Hippocampal formation (tissue), 2 donors: Measurements from ENCODE around the gene MAP1LC3A.

Experiments
- DNase-seq, 2 donors: peaks; one replicate each; lab custom pipeline; 2025; lab: John Stamatoyannopoulos, UW

The MAP1LC3A gene

DNA sequence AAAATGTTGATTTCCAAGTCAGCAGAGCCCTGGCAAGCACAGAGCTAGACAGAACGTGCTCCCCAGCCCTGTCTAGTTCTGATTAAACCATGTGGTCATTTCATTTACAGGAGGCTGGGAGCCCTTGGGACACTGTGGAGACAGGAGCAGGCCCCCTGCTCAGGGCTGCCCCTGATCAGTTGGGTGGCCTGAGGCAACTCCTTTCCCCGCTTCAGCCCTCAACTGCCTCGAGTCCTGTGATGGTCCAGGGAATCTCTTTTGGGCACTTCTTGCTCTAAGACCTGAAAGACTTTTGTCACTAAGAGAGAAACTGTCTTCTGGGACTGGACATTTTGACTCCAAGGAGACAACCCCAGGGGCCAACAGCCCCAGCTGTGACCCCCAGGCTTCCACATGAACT is 28.8 kb upstream of the MAP1LC3A start:
- no peak for DNase-seq

DNA sequence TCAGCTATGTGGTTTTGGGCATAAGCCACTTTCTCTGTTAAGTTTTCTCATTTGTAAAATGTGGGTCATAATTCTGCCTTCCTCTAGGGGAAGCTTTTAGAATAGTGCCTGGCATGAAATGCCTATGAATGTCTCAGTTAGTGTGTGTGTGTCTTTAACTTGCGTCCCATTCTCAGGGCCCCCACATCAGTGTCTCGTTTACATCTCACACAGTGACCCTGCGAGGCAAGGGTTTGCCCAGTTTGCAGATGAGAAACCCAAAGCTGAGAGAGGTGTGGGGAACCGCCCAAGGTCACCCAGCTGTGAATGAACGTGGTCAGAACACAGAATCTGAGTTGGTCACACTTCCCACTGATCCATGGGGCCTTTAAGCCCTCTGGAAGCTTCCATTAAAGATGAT is 28.2 kb upstream of the MAP1LC3A start:
- no peak for DNase-seq

DNA sequence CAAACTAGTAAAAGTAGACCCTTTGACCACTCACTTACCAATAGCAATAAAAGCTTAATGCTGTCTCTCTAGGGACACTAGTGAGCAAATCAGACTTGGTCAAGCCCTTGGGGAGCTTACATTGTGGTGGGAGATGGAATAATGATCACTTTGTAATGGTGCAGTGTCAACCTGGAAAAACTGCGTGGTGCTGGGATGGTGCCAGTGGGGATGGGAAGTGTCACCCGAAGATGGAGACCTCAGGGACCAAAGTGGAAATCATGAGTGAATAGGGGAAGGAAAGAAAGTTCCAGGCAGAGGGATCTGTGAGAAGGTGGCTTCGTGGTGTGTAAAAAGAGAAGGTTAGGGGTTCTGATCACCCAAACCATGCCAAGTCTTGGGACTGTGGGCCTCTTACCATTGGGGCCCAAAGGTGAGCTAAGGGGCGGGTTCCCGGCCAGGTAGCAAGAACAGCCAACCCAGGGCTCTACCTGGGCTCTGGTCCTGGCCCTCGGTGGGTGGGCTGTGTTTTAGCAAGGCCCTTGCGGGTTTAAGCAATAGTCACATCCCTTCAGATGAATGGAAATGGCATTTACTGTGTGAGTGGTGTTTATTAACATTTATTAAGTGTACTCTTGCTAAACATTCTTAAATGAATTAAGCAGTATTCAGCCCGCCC is 26.8 kb upstream of the MAP1LC3A start:
- no peak for DNase-seq

DNA sequence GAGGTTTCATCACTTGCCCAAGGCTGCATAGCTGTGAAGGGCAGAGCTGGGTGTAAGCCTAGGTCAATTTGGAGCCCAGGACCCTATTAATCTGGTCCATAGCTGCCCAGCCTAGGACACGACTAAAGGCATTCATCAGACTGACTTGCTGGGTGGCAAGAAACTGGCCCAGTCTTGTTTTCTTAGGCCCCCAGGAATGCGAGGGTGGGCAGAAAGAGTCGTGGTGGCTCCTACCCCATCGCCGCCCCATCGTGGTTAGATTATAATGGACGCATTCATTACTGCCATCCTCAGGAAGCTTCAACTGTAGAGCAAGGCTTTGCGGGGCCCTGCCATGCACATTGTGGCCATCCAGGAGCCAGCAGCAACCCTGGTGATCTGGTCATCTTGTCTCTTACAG is 26.2 kb upstream of the MAP1LC3A start:
- DNase-seq = no peak

- no peak for DNase-seq
Measured at GRCh38 chr20:34532756-34533155, 25.8 kb upstream of the MAP1LC3A start.

- DNase-seq = no peak
Measured at GRCh38 chr20:34534391-34535165, 23.9 kb upstream of the MAP1LC3A start.

DNA sequence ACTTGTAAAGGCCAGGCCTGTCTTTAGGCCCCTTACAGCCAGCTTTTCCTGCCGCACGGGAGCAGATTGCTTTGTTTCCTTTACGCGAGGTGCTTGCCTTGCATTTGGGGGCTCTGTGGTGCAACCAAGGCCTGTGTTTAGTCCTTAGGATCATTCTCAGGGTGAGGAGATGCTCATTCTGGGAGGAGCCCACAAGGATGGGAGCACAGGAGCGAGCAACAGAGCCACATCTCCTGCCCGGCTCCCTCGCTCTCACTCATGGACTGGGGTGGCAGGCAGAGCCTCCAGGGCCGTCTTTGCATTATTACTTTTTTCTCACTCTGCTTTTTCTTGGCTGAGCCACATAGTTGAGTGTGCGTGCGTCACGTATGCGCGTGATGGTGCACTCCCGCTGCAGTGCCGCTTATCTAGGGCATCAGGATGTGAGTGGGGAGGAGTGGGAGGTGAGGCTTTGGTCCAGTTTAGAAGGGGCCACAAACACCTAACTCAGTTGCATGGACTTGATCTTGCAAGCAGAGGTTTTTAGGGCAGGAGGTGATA is 23.1 kb upstream of the MAP1LC3A start:
- no peak for DNase-seq

GRCh38 chr20:34535857-34536256 is 22.7 kb upstream of the MAP1LC3A start:
- no peak for DNase-seq

- peak in 1 of 2 donors; percentile 30 for DNase-seq
Measured at GRCh38 chr20:34536798-34537394, 21.6 kb upstream of the MAP1LC3A start.

- DNase-seq = no peak
Measured at GRCh38 chr20:34537651-34538050, 20.9 kb upstream of the MAP1LC3A start.

DNA sequence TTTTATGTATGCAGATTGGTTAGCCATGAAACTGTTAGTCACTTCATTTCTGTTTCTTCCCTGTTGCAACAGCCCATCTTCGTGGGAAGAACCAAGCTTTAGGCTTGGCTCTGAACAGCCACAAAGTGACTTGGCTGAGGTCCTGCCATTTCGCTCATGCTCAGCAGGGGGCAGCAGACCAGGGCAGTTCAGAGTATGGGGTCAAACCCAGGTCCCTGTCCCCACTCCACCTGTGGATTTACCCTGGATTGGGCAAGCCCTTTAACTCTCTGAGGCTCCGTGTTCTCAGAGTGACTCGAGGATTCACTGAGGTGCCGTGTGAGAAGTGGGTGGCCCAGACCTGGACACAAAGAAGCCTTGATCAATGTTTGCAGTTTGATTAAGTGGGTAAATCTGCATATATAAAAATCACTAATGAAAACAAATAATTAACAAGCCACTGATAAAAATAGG is 19.8 kb upstream of the MAP1LC3A start:
- peak in 1 of 2 donors; percentile 45 for DNase-seq

- no peak for DNase-seq
Measured at GRCh38 chr20:34539756-34540155, 18.8 kb upstream of the MAP1LC3A start.

GRCh38 chr20:34540596-34541263 is 17.8 kb upstream of the MAP1LC3A start:
- DNase-seq = no peak

GRCh38 chr20:34541264-34541901 is 17.1 kb upstream of the MAP1LC3A start:
- DNase-seq = no peak

GRCh38 chr20:34541917-34542316 is 16.6 kb upstream of the MAP1LC3A start:
- no peak for DNase-seq

GRCh38 chr20:34542439-34542838 is 16.1 kb upstream of the MAP1LC3A start:
- no peak for DNase-seq

- no peak for DNase-seq
Measured at GRCh38 chr20:34543463-34544056, 15.0 kb upstream of the MAP1LC3A start.

DNA sequence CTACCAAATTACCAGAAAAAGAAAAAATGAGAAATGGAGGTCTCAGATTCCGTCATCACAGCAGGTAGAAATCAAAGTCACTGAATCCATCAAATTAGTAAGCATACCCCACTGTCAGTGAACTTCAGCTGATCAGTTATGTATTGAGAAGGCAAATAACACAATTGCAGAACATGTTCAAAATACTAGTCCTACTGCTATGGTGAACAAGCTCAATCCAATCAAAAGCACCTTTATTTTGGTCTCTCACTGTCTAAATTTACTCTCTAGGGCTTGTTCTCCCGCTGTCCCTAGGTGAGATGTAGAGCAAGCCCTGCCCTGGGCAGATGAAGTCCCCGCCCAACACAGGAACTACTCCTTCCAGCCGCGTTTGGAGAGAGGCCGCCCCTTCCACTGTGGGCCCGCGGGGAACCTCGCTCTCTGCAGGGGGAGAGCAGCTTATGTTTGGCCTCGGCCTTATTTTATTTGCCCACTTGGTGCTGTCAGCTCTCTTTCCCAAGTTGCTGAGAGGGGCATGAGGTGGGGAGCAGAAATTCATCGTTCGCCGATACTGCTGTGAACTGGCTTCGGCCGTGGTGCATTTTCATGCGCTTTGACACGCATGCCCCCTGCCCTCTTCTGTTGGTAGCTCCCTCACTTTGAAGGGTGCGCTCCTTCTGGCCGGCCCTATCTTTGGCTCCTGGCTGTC is 14.3 kb upstream of the MAP1LC3A start:
- DNase-seq = no peak

DNA sequence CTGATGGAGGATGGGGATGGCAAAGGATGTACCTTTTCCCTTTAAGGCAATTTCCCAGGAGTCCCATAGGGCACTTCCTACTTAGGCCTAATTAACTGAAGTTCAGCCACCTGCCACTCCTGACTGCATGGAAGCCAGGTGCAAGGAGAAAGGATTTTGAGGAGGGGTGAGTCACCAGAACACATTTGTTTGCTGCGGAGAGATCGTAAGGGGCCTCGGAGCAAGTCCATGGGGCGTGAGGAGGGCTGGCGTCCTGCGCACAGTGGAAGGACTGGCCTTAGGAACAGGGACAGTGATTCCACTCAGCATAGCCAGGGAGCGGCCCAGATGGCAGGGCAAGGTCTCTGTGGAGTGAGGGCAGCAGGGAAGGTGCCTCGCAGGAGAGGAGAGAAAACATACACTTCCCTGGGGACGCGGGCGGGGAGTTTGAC is 11.8 kb upstream of the MAP1LC3A start:
- no peak for DNase-seq

- DNase-seq = no peak
Measured at GRCh38 chr20:34547844-34548613, 10.5 kb upstream of the MAP1LC3A start.
